ENCODE measurements around the gene CCDC91.

Gene CCDC91

DNA sequence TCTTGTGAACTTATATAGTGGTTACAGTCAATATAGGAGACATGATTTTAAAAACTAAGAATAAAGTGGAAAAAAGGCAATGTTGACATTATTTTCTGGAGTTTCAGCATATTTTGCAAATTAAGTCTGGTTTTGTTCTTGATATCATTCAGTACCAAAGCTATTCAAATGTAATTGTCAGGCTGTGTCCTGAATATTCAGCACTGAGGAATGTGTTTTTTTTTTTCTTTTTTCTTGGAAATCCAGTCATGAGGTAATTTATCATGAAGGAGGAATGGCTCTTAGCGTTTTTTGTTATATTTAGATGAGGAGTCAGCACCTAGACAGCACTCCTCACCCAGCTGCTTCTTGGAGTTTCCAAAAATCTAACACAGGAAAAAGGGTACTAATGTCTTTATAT is 225.5 kb downstream of the CCDC91 start:
- no peak overlapping the region for H3K27ac ChIP-seq (replicated peaks)
- H3K4me3 ChIP-seq (replicated peaks; ENCODE audit: insufficient read depth, low read length), result no peak overlapping the region
- no peak for DNase-seq (ENCODE audit: low read depth in 1 of 2, low spot score in 1 of 2)
- H3K27me3 ChIP-seq (ENCODE audit: insufficient read depth, poor library complexity, severe bottlenecking), result no peaks in the 10 kb centered on the region
- TF ChIP-seq SPI1 (IDR thresholded peaks at IDR 0.05; ENCODE audit: borderline replicate concordance, low read depth) (no peak), GABPA (IDR thresholded peaks at IDR 0.05; ENCODE audit: low read depth) (no peak), POLR2AphosphoS5 (IDR thresholded peaks at IDR 0.05; ENCODE audit: low read depth) (no peak)
- TF ChIP-seq, protein P1, sequence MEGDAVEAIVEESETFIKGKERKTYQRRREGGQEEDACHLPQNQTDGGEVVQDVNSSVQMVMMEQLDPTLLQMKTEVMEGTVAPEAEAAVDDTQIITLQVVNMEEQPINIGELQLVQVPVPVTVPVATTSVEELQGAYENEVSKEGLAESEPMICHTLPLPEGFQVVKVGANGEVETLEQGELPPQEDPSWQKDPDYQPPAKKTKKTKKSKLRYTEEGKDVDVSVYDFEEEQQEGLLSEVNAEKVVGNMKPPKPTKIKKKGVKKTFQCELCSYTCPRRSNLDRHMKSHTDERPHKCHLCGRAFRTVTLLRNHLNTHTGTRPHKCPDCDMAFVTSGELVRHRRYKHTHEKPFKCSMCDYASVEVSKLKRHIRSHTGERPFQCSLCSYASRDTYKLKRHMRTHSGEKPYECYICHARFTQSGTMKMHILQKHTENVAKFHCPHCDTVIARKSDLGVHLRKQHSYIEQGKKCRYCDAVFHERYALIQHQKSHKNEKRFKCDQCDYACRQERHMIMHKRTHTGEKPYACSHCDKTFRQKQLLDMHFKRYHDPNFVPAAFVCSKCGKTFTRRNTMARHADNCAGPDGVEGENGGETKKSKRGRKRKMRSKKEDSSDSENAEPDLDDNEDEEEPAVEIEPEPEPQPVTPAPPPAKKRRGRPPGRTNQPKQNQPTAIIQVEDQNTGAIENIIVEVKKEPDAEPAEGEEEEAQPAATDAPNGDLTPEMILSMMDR (IDR thresholded peaks at IDR 0.05; ENCODE audit: insufficient read depth, low read length), result no peak
- TF ChIP-seq, protein P2, sequence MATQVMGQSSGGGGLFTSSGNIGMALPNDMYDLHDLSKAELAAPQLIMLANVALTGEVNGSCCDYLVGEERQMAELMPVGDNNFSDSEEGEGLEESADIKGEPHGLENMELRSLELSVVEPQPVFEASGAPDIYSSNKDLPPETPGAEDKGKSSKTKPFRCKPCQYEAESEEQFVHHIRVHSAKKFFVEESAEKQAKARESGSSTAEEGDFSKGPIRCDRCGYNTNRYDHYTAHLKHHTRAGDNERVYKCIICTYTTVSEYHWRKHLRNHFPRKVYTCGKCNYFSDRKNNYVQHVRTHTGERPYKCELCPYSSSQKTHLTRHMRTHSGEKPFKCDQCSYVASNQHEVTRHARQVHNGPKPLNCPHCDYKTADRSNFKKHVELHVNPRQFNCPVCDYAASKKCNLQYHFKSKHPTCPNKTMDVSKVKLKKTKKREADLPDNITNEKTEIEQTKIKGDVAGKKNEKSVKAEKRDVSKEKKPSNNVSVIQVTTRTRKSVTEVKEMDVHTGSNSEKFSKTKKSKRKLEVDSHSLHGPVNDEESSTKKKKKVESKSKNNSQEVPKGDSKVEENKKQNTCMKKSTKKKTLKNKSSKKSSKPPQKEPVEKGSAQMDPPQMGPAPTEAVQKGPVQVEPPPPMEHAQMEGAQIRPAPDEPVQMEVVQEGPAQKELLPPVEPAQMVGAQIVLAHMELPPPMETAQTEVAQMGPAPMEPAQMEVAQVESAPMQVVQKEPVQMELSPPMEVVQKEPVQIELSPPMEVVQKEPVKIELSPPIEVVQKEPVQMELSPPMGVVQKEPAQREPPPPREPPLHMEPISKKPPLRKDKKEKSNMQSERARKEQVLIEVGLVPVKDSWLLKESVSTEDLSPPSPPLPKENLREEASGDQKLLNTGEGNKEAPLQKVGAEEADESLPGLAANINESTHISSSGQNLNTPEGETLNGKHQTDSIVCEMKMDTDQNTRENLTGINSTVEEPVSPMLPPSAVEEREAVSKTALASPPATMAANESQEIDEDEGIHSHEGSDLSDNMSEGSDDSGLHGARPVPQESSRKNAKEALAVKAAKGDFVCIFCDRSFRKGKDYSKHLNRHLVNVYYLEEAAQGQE (IDR thresholded peaks at IDR 0.05; ENCODE audit: insufficient replicate concordance, low read depth), result no peak

DNA sequence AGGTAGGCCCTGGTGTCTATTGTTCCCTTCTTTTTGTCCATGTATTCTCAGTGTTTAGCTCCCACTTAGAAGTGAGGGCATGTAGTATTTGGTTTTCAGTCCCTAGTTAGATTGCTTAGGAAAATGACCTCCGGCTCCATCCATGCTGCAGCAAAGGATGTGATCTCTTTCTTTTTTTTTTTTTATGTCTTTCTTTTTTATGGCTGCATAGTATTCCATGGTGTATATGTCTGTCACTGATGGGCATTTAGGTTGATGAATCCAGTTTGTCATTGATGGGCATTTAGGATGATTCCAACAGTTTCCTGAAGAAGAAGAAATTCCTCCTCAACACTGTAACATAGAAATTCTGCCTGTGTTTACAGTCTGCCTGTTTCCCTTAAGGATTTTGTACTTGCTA is 231.1 kb downstream of the CCDC91 start:
- no peak for DNase-seq (ENCODE audit: low read depth in 1 of 2, low spot score in 1 of 2)
- Histone ChIP-seq H3K4me3 (replicated peaks; ENCODE audit: insufficient read depth, low read length) (no peak overlapping the region), H3K27ac (replicated peaks) (no peak overlapping the region), H3K27me3 (ENCODE audit: insufficient read depth, poor library complexity, severe bottlenecking) (no peaks in the 10 kb centered on the region)
- TF ChIP-seq GABPA (IDR thresholded peaks at IDR 0.05; ENCODE audit: low read depth), result no peak
- TF ChIP-seq, protein P1 (IDR thresholded peaks at IDR 0.05; ENCODE audit: insufficient read depth, low read length), result no peak
- TF ChIP-seq POLR2AphosphoS5 (IDR thresholded peaks at IDR 0.05; ENCODE audit: low read depth), result no peak
- TF ChIP-seq, protein P2 (IDR thresholded peaks at IDR 0.05; ENCODE audit: insufficient replicate concordance, low read depth), result no peak
- TF ChIP-seq SPI1 (IDR thresholded peaks at IDR 0.05; ENCODE audit: borderline replicate concordance, low read depth), result no peak

DNA sequence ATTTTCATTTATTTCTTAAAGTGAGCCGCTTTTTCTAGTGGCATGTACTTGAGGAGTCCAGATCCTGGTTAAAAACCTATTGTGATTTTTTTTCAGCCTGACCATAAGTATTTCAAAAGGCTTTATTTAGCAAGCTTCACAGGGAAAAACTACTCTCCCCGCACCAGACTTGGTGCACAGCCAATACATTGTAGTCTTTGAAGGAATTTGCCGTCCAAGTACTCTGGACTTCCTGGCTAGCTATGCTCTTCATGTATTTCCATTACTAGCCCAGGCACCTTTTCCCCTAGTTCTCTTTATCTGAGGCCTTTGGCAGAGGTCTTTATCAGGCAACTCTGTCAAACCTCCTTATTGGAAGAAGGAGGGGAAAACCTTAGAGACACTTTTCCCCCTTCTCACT is 234.7 kb downstream of the CCDC91 start:
- no peak for DNase-seq (ENCODE audit: low read depth in 1 of 2, low spot score in 1 of 2)
- H3K27me3 ChIP-seq (ENCODE audit: insufficient read depth, poor library complexity, severe bottlenecking), result no peaks in the 10 kb centered on the region
- H3K4me3 ChIP-seq (replicated peaks; ENCODE audit: insufficient read depth, low read length), result no peak overlapping the region
- H3K27ac ChIP-seq (replicated peaks), result no peak overlapping the region
- TF ChIP-seq POLR2AphosphoS5 (IDR thresholded peaks at IDR 0.05; ENCODE audit: low read depth) (no peak), GABPA (IDR thresholded peaks at IDR 0.05; ENCODE audit: low read depth) (no peak), SPI1 (IDR thresholded peaks at IDR 0.05; ENCODE audit: borderline replicate concordance, low read depth) (no peak)
- TF ChIP-seq, protein P2 (IDR thresholded peaks at IDR 0.05; ENCODE audit: insufficient replicate concordance, low read depth), result no peak
- TF ChIP-seq, protein P1 (IDR thresholded peaks at IDR 0.05; ENCODE audit: insufficient read depth, low read length), result no peak
